Measurements from ENCODE around the gene LRRC47.

GRCh38 chr1:3828391-3828790 is 32.1 kb upstream of the LRRC47 start:
- TF ChIP-seq POLR2A (IDR thresholded peaks at IDR 0.05) (no peak), CTCF (IDR thresholded peaks at IDR 0.05) (no peak), EP300 (IDR thresholded peaks at IDR 0.05) (no peak)
